Hematopoietic multipotent progenitor cell treated with erythropoietin and hydrocortisone succinate and interleukin-3 and kit ligand, for 15 days (in vitro differentiated cells): ENCODE results near the gene ATL1.
A peak's percentile ranks its signal among the peaks of the same experiment; 100 is the strongest.

ENCODE experiments used
- DNase-seq: peaks from one replicate; pipeline ENCODE4 v3.0.0-alpha.2; 2015; ENCODE audit warnings: low spot score

Gene ATL1

DNA sequence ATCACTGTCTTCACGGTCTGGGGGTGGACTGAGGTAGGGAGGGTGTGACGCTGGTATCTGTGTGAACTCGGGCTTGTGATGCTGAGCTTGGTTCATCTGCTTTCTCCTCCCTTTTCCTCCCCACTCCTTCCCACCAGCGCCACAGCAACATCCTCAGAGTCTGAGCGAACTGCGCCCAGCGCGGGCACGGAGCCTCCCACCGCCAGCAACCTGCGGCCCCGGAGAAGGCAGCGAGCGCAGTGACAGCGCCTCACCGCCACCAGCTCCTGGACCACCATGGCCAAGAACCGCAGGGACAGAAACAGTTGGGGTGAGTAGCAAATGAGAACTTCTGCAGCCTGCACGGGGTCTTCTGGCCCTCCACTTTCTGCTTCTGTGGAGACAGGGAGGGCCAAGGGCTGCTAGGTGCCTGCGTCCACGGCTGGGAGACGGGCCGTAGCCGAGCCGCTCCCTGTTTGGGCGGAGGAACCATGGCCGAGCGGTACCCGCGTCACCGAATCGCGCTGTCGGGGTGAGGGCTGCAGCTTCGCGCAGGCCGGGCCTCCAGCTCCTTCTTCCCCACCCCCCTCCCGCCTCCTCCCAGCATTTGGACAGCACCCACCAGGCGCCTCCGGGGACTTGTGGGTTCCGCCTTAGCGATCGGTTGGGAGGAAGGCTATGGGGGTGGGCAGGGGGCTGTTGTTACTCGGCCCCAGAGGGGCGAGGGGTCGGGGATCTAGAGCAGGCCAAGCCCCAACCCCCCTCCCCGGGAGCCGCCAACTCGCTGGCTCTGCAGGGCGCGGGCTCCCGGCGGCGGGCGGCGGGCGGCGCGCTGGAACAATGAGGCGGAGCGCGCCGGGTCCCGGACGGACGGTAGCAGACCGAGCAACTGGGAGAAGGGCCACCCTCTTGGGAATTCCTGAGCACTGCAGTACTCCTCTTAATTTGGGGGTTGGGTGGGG, at the start of gene ATL1:
Gene ATL1 (plus strand): TSS at position 156 of the 941 bp plus-strand sequence. CDS start 121 bp downstream, at position 277.
- no peak for DNase-seq

DNA sequence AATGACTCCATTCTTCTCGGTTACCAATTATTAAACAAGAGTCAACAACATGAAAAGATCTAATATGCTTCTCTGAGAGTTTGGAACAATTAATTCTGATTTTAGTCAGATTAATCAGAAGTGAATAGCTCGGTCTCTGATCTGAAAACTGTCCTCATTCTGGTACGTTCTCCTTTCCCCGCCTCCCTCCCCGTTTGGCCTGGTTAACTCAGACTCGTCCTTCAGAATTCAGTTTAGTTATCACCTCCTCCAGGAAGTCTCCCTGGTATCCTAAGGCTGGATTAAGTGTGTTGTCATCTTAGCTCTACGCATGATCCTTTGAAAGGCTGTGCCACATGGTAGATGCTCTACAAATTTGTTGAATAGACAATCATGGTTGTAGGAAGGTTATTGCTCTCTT, 49.8 kb upstream of the ATL1 start:
- no peak for DNase-seq

DNA sequence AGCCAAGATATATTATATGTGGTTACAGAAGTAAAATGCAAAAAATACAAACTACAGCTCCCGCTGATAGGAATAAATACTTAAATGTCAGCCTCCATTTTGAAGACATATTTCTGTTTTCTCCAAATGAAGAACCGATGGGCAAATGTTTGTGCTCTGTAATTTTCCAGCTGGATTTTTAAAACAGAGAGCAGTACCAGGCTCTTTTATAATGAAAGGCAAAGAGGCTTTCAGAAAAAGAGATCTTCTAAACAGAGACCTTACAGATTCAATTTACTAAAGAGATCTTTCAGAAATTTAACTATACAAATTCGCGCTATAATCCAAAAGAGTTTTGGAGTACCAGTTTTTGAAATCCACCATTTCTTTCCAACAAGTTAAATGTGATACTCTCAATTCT, 47.5 kb upstream of the ATL1 start:
- no peak for DNase-seq

DNA sequence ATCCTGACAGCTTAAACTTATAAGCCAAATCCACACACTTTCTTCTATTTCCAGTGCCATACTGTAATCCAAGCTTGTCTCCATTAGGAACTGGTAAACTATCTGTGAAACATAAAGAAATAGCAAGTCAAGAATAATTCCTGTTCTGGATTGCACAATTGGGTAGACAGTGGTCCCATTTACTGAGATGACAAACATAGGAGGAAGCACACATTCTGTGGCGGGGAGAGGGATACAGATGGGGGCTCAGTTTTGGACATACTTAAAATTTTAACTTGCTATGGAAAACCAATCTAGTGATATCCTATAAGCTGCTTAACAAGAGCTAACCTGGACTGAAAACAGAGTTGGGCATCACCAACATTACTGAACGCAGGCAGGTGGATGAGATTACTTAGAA, 43.9 kb upstream of the ATL1 start:
- no peak for DNase-seq

DNA sequence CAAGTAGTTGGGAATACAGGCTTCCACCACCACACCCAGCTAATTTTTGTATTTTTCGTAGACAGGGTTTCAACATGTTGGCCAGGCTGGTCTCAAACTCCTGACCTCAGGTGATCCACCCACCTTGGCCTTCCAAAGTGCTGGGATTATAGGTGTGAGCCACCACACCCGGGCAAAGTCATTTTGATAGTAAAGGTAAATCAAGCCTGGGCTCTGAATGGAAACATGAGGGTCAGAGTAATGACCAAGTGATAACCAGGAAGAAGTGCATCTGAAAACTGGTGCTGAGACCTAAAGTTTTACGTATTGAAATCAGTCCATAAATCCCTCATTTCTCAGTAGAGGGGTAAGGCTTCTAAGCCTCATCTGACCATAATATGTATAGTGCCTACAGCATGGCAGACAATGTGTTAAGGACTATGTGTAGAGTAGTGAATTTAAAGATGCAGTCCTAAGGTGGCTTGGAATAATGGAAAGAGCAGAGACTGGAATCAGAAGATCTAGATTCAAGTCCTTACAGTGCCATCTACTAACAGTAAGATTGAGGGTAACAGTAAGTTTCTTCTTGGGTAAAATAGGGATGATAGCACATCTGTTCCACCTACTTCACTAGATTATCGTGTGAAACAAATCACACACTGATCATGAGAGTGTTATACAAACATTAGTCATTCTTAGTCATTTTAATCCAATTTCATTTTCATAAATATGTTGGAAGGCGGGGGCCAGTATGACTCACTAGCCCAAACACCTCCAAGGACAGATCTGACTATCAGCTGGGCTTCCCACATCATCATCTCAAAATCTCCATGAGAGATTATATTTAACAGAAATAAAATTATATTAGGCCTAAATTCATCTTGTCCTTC, 38.8 kb upstream of the ATL1 start:
- peak; percentile 36 for DNase-seq

DNA sequence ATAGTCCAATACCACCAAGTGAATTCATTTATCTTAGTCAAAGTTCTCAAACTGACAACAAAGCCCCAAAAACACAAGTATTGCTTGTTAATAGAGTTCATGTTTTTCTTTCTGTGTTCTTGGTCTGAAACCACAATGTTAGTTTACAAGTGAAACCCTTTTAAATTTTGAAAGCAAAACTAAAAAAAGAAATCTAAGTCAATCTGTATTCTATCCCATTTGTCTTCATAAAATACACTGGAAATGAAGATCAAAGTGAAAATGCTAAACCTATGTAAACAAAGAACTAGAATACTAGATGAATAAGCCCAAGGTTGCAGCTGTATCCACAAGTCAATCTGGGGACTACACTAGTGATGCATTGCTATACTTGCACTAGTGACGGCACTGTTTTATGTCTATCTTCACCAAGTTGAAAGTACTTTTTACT, 38.0 kb upstream of the ATL1 start:
- no peak for DNase-seq

DNA sequence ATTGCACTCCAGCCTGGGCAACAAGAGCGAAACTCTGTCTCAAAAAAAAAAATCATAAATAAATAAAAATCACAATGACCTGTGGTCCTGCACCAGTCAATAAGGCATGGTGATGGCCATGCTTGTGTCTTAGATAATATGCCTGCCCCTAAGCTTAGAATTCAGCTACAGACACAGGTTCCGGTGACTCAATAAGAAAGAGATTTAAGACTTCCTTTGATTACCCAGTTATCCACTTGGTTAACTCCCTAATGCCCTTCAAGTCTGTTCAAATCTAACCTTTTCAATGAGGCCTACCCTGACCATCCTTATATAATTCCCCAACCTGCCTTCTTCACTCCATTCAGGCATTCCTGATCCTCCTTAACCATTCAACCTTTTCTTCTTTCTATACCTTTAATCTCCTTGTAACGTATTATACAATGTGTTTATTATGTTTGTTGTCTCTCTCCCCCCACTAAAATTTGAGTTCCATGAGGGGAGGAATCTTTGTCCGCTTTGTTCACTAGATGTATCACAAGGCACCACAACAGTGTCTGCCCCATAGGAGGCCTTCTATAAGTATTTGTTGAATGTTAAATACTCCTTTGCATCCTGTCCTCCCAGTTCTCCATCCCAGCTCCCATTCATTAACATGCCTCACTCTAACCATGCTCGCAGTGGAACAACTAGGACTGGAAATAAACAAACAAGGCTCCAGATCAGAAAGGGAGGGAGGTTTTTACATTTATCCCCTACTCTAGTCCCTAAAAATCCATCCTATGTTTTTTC, 36.5 kb upstream of the ATL1 start:
- no peak for DNase-seq

DNA sequence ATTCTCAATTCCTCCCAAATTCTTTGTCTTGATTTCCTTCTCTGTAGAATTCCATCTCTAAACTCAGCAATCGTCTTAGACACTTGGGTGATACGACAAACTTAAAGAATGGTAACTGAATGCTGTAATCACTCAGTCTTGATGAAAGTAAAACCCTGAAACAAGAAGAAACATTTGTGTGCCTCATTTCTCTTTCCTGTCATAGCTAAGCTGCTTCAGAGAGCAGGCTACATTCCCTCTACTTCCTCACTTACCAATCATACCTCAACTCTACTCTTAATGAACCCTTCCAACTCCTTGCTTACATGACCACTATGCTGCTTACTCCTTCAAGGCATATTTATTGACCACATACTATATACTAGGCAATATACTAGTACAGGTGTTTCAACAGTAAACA, 35.9 kb upstream of the ATL1 start:
- no peak for DNase-seq

DNA sequence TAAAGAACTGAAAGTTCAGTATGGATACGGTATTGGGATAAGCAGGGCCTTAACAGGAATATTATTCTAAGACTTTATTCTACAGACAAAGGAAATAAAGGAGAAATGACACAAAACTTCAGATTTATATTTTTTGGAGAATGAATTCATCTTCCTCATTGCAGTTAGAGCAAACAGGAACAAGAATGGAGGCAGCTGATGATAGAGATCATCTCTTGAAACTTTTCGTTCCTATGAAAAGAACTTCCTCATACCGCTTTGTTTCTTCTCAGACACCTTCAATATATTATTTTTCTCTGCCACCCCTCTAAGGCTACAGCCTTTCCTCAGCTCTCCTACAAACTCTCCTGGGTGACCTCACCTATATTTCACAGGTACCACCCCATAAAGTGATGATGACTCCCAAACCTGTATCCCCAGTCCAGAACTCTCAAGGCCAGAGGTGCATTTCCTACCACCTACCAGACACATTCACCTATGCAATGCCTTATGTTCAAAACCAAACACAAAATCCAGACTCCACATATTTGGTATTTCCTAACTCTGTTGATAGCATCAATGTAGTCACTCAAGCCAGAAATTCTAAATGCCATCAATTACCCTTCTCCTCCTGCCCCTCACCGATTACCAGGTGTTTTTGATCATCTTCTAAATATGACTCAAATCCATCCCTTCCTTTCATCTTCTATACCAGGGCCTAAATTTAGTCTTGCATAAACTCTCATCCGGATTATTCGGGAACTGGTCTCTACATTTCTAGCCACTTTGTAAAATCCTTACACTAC, 35.0 kb upstream of the ATL1 start:
- DNase-seq, result no peak

DNA sequence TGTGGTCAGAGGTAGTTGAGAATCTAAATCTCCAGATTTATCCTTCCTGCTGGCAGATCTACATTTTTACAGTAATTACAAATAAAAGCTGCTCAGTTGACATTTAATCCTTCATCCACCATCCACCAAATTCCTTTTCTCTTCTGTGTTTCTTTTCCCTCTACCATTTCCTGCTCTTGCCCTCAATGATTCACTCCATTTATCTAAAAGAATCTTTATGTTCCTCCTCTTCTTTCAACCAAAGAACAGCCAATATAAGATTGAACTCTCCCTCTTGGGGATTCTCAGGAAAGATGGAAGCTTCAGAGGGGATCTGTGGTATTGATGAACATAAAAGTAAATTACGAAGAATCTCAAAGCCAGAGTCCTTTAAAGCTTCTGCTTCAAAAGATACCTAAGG, 31.9 kb upstream of the ATL1 start:
- DNase-seq, result no peak

DNA sequence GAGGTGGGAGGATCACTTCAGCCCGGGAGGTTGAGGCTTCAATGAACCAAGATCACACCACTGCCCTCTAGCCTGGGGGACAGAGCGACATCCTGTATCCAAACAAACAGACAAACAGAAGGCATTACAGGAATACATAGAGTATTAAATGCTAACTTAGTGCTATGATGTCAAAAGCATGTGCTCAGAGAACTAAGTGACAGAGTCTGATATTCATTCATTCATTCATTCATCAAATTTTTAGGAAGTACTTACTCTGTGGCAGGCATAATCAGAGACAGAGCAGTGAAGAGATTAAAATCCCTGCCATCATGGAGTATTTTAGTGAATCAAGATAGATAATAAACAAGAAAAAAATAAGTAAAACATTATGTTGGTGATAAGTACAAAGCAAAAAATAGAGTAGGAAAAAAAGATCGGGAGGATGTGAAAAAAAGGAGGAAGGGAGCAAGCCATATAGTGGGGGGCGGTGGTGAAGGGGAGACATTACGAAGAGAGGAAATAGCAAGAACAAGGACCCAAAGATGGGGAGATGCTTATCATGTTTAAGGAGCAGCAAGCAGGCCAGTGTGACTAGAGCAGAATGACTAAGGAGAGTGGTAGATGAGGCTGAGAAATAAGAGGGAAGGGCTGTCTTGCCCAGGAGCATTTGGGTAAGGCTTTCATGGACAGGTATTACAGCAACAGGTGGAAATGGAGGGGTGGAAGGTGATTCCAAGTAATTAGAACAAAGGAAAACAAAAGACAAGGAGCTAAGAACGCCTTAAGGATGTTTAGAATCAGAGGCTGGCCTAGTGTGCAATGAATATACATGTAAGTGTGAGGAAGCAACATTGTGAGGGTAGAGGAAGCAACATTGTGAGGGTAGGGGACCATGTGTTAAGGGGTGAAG, 30.4 kb upstream of the ATL1 start:
- peak; percentile 34 for DNase-seq

DNA sequence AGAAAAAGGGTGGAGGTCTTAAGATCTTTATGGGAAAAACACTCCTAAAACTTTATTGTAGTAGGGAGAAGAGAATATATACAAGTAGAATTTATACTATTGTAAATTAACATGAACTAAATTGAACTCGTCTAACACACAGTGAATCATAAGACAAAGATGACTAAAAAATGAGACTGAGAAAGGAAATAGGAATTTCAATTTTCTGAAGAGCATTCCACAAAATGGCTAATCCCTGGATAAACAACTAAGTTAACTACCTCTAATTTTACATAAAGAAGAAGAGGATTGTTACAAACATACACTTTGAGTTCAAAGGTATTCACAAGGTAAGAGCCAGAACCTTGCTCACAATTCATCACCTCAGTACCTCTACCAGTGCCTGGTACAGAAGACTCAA, 29.6 kb upstream of the ATL1 start:
- peak; percentile 23 for DNase-seq

DNA sequence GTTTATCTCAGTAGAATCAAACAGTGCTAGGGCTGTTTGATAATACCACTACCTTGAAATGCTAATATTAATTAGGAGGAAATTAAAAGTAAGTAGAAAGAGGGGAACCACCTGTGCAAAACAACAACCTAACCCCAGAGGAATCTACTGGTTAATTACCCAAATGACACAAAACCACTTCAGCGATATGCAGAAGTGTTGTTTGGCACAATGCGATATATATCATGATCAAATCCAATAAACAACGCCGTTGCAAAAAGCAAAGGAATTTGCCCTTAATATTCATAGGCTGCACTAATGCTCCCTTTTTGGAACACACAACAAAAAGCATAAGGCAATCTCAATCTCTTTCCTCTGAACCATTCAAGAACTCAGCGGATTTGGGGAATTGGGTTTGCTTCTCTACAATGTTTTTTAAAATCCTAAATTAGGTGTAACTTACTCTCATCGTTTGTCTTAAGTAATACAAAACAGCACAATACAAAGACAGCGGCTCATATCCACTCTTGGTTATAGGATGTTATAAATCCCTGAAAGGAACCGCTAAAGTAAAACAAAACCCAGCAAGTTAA, 29.1 kb upstream of the ATL1 start:
- DNase-seq, result peak; percentile 13

DNA sequence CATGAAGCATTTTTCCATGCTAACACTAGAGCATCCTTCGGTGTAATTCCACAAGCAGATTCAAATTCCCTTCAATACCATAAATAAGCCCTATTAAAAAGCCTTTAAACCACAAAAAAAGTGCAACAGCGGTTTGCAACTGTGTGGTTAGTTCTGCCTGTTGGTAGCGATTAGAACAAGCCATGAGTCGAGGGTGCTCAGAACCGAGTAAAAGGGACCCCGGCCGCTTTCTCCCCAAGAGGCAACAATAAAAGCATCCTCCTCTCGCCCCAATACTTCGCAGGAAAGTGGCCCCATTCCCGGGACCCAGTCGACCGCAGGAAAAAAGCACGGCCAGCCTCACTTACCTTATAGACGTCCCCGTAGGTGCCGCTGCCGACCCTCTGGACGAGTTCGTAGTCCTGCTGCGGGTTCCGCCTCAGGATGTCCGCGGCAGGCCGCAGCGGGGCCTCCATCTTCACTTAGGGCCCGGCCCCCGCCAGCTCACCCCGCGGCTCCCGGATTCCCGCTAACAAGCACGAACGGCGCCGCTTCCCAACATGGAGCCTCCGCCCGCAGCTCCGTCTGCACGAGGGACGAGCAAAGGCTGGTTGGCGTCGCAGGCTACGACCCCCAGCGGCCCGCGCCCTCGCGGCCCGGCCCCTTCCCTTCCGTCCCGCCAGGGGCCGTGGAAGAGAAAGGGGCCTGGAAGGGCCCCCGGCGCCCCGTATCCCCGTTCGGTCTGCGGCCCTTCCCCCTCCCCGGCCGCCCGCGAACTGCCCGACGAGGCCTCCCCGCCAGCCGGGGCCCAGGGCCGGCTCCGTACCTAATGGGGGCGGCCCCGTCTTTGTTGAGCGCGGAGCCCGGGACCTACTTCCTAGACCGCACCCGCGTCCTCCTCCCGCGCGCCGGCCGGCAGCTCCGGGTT, 28.1 kb upstream of the ATL1 start:
- DNase-seq, result peak; percentile 39

DNA sequence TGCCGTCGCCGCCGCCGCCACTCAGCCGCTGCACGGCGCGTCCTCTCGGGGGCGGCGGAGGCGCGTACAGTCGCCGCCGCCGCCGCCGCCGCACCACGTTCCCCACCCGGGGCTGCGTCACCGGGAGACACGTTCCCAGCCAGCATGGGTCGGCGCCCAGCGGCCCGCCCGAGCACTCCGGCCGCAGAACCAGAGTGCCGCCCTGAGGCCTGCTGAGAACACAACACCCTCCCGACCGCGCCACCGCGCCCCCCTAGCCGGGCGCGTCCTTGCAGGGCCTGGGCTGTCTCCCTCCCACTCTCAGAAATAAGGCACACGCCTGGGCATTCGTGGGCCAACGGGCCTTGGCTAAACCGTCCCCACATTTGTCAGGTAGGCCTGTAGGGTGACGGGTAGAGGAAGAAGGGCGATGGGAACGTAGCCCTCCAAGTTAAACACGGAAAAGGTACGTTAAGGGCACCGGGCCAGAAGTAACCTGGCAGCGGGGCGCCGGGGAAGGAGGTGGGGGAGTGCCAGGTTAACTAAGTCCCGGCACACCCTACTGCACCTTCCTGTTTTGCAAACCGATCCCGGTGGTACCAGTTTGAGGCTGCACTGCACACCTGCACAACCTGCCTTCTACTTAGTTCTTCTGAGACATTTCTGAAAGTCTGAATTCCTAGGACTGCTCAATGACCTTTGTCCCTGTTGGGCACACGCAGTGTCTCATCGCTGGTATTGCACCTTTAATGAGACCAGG, 27.3 kb upstream of the ATL1 start, which contains the start of gene MAP4K5:
Gene MAP4K5 (minus strand): TSS at position 68 of the 739 bp plus-strand sequence. CDS start 520 bp downstream, outside the sequence.
- DNase-seq, result peak; percentile 92

DNA sequence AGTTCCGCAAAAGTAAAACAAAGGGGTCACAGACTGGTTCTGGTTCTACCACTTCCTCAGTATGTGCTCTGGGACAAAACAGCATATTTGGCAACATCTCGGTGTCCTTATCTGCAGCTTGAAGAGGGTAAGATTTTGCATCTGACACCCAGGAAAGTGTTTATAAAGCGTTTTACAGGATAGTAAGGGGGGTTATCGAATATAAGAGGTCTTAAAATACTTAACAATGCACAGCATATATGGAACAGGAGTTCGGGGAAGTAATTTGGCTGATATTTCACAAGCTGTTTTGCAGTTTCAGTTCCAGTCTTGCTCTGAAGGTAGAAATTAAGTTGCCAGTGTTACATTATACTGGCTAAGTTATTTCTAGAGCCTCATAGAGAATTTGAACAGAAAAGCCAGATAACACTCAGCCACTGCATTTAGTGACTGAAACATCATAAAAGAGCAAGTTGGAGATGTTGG, 26.7 kb upstream of the ATL1 start:
- no peak for DNase-seq

DNA sequence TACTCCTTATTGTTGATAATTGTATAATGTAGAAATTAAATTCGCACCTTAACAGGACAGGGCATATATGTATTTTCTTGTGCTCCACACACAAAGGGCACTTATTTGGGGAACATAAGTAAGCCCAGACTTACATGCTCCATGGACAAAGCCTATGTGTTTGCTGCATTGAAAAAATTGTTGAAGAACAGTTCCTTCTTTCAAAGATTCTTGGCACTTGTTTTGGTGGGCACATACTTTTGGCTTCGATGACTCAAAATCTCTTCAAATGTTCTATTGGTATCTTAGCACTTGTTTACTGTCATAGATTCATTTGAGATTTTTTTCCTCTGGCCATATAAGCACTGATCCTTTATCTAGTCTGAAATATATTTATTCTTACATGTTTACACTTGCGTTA, 26.1 kb upstream of the ATL1 start:
- DNase-seq, result no peak

DNA sequence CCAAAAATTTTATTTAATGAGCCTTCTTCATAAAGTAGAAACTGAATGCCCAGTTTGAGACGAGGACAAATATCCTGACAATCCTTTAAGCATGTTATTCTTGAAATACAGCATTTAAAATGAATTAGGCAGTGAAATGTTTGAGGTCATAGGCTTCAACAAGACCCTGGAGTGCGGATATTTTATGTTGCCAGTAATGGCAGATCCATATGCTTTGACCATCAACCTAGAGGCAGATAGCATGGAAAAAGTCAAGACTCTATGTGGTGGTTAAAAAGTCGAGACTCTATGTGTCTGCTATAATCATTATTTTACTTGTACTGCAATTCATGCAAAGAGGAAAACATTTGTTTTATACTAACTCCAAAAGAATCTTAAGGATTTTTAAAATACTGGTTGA, 25.5 kb upstream of the ATL1 start:
- DNase-seq, result no peak
